ENCODE data around the gene MAGEB17. TPM values are rescaled to one million over a fixed set of nuclear protein-coding genes. Genes with fewer than 3 reads are reported as not detected.

Gene MAGEB17
- total and polyA plus RNA-seq, 9 of the 15 experiments (the other 6 are each of a cell fraction or from before 2014, with no cell fraction given), result 0.07 to 0.45 (median 0.14) TPM; not detected in 1

DNA sequence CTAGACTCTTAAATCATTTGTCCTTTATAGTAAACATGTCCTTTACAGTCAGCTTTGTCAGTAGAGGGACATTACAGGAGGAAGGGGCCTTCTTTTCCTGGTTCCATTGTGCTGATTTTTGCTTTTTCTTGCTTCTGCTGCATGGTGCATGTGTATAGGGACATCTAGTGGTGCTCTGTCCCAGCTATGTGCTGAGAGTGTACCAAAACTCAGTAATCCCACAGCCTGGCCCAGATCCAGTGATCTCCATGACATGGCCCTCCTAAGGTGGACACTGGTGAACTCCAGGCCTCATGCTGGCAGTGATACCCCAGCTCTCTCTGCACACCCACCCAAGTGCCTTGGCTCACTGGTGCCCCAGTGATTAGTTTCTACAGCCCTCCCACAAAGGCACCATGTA lies 45.2 kb downstream of the MAGEB17 start (continued):
- TF ChIP-seq ZBTB34 (CRISPR knock-in tag; IDR thresholded peaks at IDR 0.05), result no peak
- no peak for TF ChIP-seq NFYB (IDR thresholded peaks at IDR 0.05; ENCODE audit: extremely low read depth, insufficient read length)
- no peak for TF ChIP-seq POU5F1 (IDR thresholded peaks at IDR 0.05; ENCODE audit: borderline replicate concordance, low read depth, low read length, partially characterized antibody)

DNA sequence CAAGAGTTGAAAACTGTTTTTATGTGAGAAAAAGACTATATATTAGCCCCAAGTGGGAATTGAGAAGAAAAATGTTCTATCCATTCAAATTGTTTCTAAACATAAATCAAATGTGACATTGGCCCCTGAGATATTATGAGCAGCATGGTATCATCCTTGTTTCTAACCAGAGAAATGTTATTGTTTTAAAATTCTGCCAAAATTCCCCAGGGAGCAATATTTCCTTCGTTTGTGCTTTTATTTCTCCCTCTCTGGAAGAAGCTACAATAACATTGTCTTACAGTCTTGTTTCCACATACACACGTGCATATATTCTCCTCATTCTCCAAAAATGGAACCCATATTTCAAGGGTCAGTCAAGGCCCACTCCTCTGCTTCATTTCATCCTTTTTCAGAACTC lies 46.7 kb downstream of the MAGEB17 start:
- ChIA-PET POLR2A (no interaction called here), CTCF (ENCODE audit: low intra/inter-chr PET ratio) (no interaction called here)
- Histone ChIP-seq H4K20me1 (replicated peaks; ENCODE audit: control insufficient read depth, insufficient read depth, low read length) (no peaks in the 10 kb centered on the region), H2AFZ (ENCODE audit: low read depth, low read length) (no peak overlapping the region), H3K27ac (ENCODE audit: extremely low read depth, low read depth, low read length) (no peak overlapping the region), H3K4me1 (replicated peaks in 1 of 2; ENCODE audit: control insufficient read depth in 2 of 2, insufficient read depth in 2 of 2, low read length in 2 of 2) (no peaks in the 10 kb centered on the region), H3K9ac (ENCODE audit: insufficient read depth in 1 of 2, low read depth in 2 of 2, low read length in 2 of 2) (no peak overlapping the region), H3K9me1 (ENCODE audit: control insufficient read depth, insufficient read depth, low read length) (no peaks in the 10 kb centered on the region), H3K4me3 (no peak overlapping the region), H3K9me3 (replicated peaks; ENCODE audit: control insufficient read depth, insufficient read depth, low read depth, low read length) (no peaks in the 10 kb centered on the region), H3K27me3 (ENCODE audit: control insufficient read depth in 2 of 2, insufficient read depth in 2 of 2, low read length in 2 of 2) (no peaks in the 10 kb centered on the region), H3K4me2 (ENCODE audit: insufficient read depth, low read length) (no peak overlapping the region), H3K36me3 (ENCODE audit: control insufficient read depth, insufficient read depth, low read length) (no peaks in the 10 kb centered on the region), H3K79me2 (ENCODE audit: control insufficient read depth, insufficient read depth, low read length) (no peaks in the 10 kb centered on the region)
- in situ Hi-C loops (cut with MboI), result no loop called here
- intact Hi-C loops (cut with micrococcal nuclease), result no loop called here
- no peak for ATAC-seq
- 0% methylated on average over 2 of the region's 2 CpGs for WGBS (ENCODE audit: insufficient coverage, low coverage, missing lambda C conversion rate)
- BruUV-seq (replicated peaks), result no TSS peak
- no peak for DNase-seq (ENCODE audit: extremely low read depth in 1 of 4, low spot score in 3 of 4)
- no peak for FAIRE-seq
- TF ChIP-seq MIER1 (IDR thresholded peaks at IDR 0.05; ENCODE audit: low read depth), result no peak
- TF ChIP-seq SRF (CRISPR knock-in tag; IDR thresholded peaks at IDR 0.05), result no peak
- TF ChIP-seq, protein P1, sequence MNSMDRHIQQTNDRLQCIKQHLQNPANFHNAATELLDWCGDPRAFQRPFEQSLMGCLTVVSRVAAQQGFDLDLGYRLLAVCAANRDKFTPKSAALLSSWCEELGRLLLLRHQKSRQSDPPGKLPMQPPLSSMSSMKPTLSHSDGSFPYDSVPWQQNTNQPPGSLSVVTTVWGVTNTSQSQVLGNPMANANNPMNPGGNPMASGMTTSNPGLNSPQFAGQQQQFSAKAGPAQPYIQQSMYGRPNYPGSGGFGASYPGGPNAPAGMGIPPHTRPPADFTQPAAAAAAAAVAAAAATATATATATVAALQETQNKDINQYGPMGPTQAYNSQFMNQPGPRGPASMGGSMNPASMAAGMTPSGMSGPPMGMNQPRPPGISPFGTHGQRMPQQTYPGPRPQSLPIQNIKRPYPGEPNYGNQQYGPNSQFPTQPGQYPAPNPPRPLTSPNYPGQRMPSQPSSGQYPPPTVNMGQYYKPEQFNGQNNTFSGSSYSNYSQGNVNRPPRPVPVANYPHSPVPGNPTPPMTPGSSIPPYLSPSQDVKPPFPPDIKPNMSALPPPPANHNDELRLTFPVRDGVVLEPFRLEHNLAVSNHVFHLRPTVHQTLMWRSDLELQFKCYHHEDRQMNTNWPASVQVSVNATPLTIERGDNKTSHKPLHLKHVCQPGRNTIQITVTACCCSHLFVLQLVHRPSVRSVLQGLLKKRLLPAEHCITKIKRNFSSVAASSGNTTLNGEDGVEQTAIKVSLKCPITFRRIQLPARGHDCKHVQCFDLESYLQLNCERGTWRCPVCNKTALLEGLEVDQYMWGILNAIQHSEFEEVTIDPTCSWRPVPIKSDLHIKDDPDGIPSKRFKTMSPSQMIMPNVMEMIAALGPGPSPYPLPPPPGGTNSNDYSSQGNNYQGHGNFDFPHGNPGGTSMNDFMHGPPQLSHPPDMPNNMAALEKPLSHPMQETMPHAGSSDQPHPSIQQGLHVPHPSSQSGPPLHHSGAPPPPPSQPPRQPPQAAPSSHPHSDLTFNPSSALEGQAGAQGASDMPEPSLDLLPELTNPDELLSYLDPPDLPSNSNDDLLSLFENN (IDR thresholded peaks at IDR 0.05; ENCODE audit: low read depth in 2 of 2, low read length in 2 of 2), result no peak
- no peak for TF ChIP-seq ZFP36 (IDR thresholded peaks at IDR 0.05; ENCODE audit: low read depth, low read length, partially characterized antibody)
- no peak for TF ChIP-seq CEBPB (tag; IDR thresholded peaks at IDR 0.05)
- TF ChIP-seq HDAC6 (IDR thresholded peaks at IDR 0.05; ENCODE audit: low read depth, low read length), result no peak
- no peak for TF ChIP-seq ZNF592 (IDR thresholded peaks at IDR 0.05)
- no peak for TF ChIP-seq ETV1 (tag; conservative IDR thresholded peaks at IDR 0.05; ENCODE audit: low read depth)
- no peak for TF ChIP-seq CBX1 (IDR thresholded peaks at IDR 0.05; ENCODE audit: low read depth)
- no peak for TF ChIP-seq SNIP1 (IDR thresholded peaks at IDR 0.05; ENCODE audit: low read depth)

Data from K562 (cell line).